NCI-H146 treated with DMSO at 0.1 percent for 48 hours (cell line): ENCODE results near the gene TANK.
"Not testable (repeated sequence)": the region's sequence is repeated elsewhere in the genome, so short reads cannot be mapped to it uniquely, and the experiment has no call there.

Experiments
- DNase-seq: peaks from one replicate; lab custom pipeline; 2025; ENCODE audit not compliant: unreplicated experiment; lab: John Stamatoyannopoulos, UW

Gene TANK

GRCh38 chr2:161165811-161166210 lies 5.6 kb downstream of the TANK start:
- no peak for DNase-seq

DNA sequence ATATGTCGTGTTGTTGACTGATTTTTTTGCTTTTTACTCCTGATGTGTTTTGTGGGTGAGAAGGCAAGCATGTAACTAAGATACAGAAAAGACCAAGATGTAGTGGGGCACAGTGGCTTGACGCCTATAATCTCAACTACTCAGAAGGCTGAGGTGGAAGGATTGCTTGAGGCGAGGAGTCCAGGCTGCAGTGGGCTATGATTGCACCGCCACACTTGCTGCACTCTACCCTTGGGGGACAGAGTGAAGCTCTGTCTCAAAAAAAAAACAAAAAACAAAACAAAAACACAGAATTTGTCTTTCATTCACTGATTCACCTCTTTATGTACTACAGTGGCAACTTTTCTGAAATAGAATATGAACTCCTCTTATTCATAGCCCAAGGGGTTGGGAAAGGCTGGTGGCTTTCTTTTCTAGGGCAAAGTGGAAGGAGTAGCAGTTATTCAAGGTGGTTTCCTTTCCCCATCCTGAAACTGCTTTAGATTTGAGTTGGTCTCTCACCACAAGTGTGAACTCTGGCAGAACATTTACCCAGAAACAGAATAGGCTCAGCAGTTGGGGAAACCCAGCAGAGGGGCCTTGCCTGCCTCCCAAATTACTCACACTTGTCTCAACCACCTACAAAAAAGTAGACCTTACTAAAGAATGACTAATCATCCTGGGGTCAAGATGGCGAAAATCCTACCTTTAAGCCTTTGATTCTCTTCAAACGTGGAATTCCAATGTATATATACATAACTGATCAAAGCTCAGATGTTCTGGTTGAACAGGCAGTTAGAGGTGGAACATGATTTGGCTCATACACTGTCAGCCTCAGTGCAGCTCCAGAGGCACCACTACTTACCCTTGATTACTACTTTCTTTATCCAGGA lies 6.5 kb downstream of the TANK start:
- no peak for DNase-seq

- no peak for DNase-seq
Observed at GRCh38 chr2:161169335-161169734, 9.1 kb downstream of the TANK start.

DNA sequence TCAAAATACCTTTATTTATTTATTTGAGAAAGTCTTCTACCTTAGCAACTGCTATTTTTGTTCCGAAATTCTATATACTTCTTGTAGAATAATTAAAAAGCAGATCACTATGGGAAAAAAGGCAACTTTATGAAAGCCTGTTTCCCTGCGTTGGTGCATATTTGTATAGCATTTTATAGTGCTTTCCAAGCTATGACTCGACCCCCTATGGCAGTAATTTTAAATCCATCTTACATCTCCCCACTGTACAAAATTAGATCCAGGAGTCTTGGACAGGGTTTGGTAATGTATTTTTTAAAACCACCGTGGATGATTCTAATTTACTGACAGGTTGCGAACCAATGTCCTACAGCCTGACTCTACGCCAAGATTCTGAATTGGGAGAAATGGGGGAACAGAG lies 10.1 kb downstream of the TANK start:
- DNase-seq, result no peak

- DNase-seq, result no peak
Observed at GRCh38 chr2:161170958-161171932, 11.0 kb downstream of the TANK start.

GRCh38 chr2:161172901-161173540 lies 12.8 kb downstream of the TANK start:
- no peak for DNase-seq

GRCh38 chr2:161173541-161174194 lies 13.4 kb downstream of the TANK start:
- DNase-seq, result no peak

- DNase-seq, result no peak
Observed at GRCh38 chr2:161177969-161178368, 17.7 kb downstream of the TANK start.

DNA sequence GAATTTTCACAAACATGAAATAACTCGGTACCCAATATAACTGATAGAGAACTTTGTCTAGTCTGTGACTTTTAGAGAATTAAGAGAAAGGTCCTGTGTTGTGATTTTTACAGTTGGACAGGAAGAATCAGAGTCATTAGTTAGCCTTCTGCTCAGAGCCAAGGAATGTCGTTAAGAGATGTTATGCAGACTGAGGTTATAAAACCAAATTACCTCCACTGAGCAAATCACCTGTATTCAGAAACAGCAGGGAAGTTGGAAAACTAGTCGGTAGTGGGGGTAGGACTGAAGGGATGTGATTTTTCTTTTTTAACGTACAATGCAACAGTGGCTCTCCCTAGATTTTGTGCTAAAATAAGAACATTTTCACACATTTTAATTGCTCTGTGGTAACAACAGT lies 18.5 kb downstream of the TANK start:
- no peak for DNase-seq

DNA sequence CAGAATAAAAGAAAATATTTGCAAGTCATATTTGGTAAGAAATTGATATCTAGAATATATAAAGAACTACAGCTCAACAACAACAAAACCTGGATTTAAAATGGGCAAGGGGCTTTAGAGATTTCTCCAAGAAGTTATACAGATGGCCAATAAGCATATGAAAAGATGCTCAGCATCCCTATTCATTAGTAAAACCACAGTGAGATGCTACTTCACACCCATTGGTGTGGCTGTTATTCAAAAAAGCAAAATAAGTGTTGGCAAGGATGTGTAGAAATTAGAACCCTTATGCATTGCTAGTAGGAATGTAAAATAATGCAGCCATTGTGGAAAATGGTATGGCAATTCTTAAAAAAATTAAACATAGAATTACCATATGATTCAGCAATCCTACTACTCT lies 29.8 kb downstream of the TANK start:
- no peak for DNase-seq

- not testable (repeated sequence) for DNase-seq
Observed at GRCh38 chr2:161195602-161196001, 35.4 kb downstream of the TANK start.

DNA sequence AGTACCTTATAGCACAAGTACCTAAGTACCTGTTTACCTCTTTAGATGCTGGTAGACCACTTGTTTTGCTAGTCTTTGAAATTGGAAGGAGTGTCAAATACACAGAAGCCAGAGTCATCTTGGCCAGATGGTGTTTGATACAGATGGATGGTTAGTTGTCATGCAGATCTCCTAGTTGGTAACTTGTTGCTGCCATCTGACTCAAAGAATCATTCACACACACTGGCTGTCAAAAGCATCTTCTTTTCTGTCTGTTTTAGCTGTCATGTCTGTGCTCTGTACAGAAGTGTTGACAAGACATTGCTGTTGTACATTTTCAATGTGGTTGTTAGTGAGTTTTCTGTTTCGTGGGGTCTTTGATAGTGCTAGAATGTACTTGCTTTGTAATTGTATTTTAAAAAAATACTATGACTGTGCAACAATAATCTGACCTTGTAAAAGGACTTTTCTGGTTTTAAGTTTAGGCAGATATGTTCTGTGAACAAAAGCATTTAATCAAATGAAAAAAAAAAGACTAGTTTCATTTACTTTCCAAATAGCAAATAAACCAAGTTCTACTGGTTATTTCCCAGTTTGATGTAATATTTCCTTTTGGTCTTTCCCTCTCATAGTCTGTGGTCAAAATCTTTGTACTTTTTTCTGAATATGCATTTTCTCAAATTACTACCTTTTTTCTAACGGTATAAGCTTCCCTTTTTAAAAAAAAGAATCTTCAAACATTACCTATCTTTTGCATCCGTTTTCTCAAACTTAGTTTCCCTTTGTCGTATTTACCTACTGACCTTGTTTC lies 39.9 kb downstream of the TANK start:
- DNase-seq, result no peak

GRCh38 chr2:161204846-161205245 lies 44.6 kb downstream of the TANK start:
- DNase-seq, result no peak

GRCh38 chr2:161206471-161207032 lies 46.3 kb downstream of the TANK start:
- no peak for DNase-seq

GRCh38 chr2:161207941-161208340 lies 47.7 kb downstream of the TANK start:
- DNase-seq, result no peak

- no peak for DNase-seq
Observed at GRCh38 chr2:161208527-161209139, 48.4 kb downstream of the TANK start.

GRCh38 chr2:161209902-161210301 lies 49.7 kb downstream of the TANK start:
- no peak for DNase-seq

DNA sequence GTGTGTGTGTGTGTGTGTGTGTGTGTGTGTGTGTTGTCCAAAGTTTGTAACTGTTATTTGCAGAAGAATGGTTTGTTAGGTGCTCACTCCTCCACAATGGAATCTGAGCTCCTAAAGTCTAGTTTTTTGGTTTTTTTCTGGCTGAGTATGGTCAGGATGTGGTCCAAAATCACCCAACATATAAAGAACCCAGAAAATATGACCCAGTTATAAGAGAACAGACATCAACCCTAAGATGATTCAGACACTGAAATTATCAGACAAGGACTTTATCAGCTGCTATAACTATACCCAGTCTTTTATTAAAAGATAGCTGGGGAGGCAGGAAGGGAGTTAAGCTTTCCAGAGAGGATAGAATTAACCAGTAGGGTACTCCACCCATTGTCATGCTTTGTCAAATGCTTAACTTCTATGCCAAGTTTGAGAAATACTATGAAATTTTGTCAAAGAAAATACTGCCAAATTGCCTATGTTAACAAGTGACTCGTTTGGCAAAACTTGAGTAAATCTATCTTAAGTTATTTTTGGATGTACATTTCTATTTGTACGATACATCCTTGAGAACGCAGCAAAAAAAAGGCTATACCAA lies 57.5 kb downstream of the TANK start:
- no peak for DNase-seq

- DNase-seq, result no peak
Observed at GRCh38 chr2:161219211-161219610, 59.0 kb downstream of the TANK start.
